ENCODE measurements around the gene DISC1.
"Not testable (repeated sequence)": the region's sequence is repeated elsewhere in the genome, so short reads cannot be mapped to it uniquely, and the experiment has no call there.

Gene DISC1

GRCh38 chr1:231626535-231626950 lies at the start of gene DISC1:
TSS of gene DISC1 (plus strand) at chr1:231626790. CDS start at chr1:231626868, 78 bp downstream.
- peak in 2 of 4 experiments; percentile 46 to 59 for DNase-seq

- no peak for DNase-seq
Observed at GRCh38 chr1:231576804-231577718, 49.5 kb upstream of the DISC1 start.

- no peak for DNase-seq
Observed at GRCh38 chr1:231580874-231581273, 45.7 kb upstream of the DISC1 start.

GRCh38 chr1:231581859-231582258 lies 44.7 kb upstream of the DISC1 start:
- DNase-seq = no peak

- no peak for DNase-seq
Observed at GRCh38 chr1:231583376-231583775, 43.2 kb upstream of the DISC1 start.

GRCh38 chr1:231584117-231584516 lies 42.5 kb upstream of the DISC1 start:
- no peak for DNase-seq

- DNase-seq = no peak
Observed at GRCh38 chr1:231584921-231585320, 41.7 kb upstream of the DISC1 start.

- no peak for DNase-seq
Observed at GRCh38 chr1:231590453-231591198, 36.0 kb upstream of the DISC1 start.

- DNase-seq = no peak
Observed at GRCh38 chr1:231591466-231591865, 35.1 kb upstream of the DISC1 start.

GRCh38 chr1:231592809-231593208 lies 33.8 kb upstream of the DISC1 start:
- no peak for DNase-seq

GRCh38 chr1:231593264-231593663 lies 33.3 kb upstream of the DISC1 start:
- not testable (repeated sequence) for DNase-seq

- no peak for DNase-seq
Observed at GRCh38 chr1:231594123-231594522, 32.5 kb upstream of the DISC1 start.

- no peak for DNase-seq
Observed at GRCh38 chr1:231594749-231595148, 31.8 kb upstream of the DISC1 start.

- no peak for DNase-seq
Observed at GRCh38 chr1:231596337-231596791, 30.2 kb upstream of the DISC1 start.

- DNase-seq = no peak
Observed at GRCh38 chr1:231597971-231598370, 28.6 kb upstream of the DISC1 start.

- DNase-seq = no peak
Observed at GRCh38 chr1:231600458-231600976, 26.1 kb upstream of the DISC1 start.

GRCh38 chr1:231601824-231602672 lies 24.5 kb upstream of the DISC1 start:
- no peak for DNase-seq

- DNase-seq = no peak
Observed at GRCh38 chr1:231602673-231602984, 24.0 kb upstream of the DISC1 start.

GRCh38 chr1:231603598-231604275 lies 22.9 kb upstream of the DISC1 start:
- DNase-seq = no peak

- no peak for DNase-seq
Observed at GRCh38 chr1:231604276-231604621, 22.3 kb upstream of the DISC1 start.

- no peak for DNase-seq
Observed at GRCh38 chr1:231605149-231606100, 21.2 kb upstream of the DISC1 start.

Data from activated naive CD4-positive, alpha-beta T cell (primary cell).